B cell (primary cell): ENCODE results near the gene DNAI2. TPM values are rescaled to one million over a fixed set of nuclear protein-coding genes. Genes with fewer than 3 reads are reported as not detected.
A peak's percentile ranks its signal among the peaks of the same experiment; 100 is the strongest.

ENCODE experiments used
- ATAC-seq: fragments of 200-7000 bp; cut with Tn5 transposase; one replicate; pipeline ENCODE4 v1.10.0; 2021; ENCODE audit warnings: low read depth, mild to moderate bottlenecking, moderate number of reproducible peaks, moderate library complexity
- CTCF ChIA-PET: fragments of 350-600 bp; sonication (Branson Sonifier 250); formaldehyde crosslinking; loops from one replicate; lab custom pipeline; 2021; ENCODE audit warnings: antibody characterized with exemption, inconsistent platforms; lab: Charles Lee
- POLR2A ChIA-PET: fragments of 350-600 bp; sonication (Branson Sonifier 250); formaldehyde crosslinking; loops from one replicate; lab custom pipeline; 2021; ENCODE audit warnings: antibody characterized with exemption; lab: Charles Lee
- DNase-seq: peaks from one replicate; pipeline ENCODE4 v3.0.0; 2013
- H2AFZ ChIP-seq: 2 replicates; pipeline ENCODE4 v1.6.1; 2012; ENCODE audit warnings: mild to moderate bottlenecking, low read depth, low read length; ENCODE audit not compliant: insufficient read depth, poor library complexity, severe bottlenecking
- H3K27ac ChIP-seq, 2 donors: 1 replicate in 1 of 2; 2 replicates in 1 of 2; pipeline ENCODE4 v1.5.1; 2012 to 2013; ENCODE audit warnings: low read length in 2 of 2, mild to moderate bottlenecking in 2 of 2, moderate library complexity in 1 of 2
- H3K27me3 ChIP-seq, 4 experiments: fragments of 200-600 bp in 1 of 4; sonication (generic) in 1 of 4; replicated peaks in 1 of 4; 1 replicate in 2 of 4; 2 replicates in 2 of 4; pipeline versions ENCODE4 v1.6.1 to v1.7.0; 2013 to 2016; ENCODE audit warnings: low read length in 3 of 4, mild to moderate bottlenecking in 2 of 4, mixed read lengths in 1 of 4, moderate library complexity in 1 of 4; ENCODE audit not compliant: insufficient read depth in 4 of 4, control insufficient read depth in 3 of 4; ENCODE audit errors: control extremely low read depth in 1 of 4
- H3K36me3 ChIP-seq, 2 experiments: replicated peaks in 1 of 2; 1 replicate in 1 of 2; 2 replicates in 1 of 2; pipeline versions ENCODE4 v1.6.1 to v1.7.1; 2013; ENCODE audit warnings: low read length in 1 of 2; ENCODE audit not compliant: insufficient read depth in 2 of 2, control insufficient read depth in 1 of 2; ENCODE audit errors: control extremely low read depth in 1 of 2, extremely low read depth in 1 of 2
- H3K4me1 ChIP-seq, 2 donors: fragments of 200-600 bp in 1 of 2; sonication (generic) in 1 of 2; 1 replicate in 1 of 2; 2 replicates in 1 of 2; pipeline versions ENCODE4 v1.5.1 to v1.6.1; 2013 to 2017; ENCODE audit warnings: low read length in 2 of 2; ENCODE audit not compliant: control insufficient read depth in 2 of 2, insufficient read depth in 2 of 2
- H3K4me2 ChIP-seq: replicated peaks from 2 replicates; pipeline ENCODE3; 2012; ENCODE audit warnings: mild to moderate bottlenecking, low read depth, low read length; ENCODE audit not compliant: poor library complexity, severe bottlenecking
- H3K4me3 ChIP-seq, 5 experiments: fragments of 200-600 bp in 1 of 5; sonication (generic) in 1 of 5; 1 replicate in 3 of 5; 2 replicates in 2 of 5; pipeline versions ENCODE4 v1.5.1 to v1.7.0; 2011 to 2016; ENCODE audit warnings: low read length in 4 of 5, mild to moderate bottlenecking in 4 of 5, low read depth in 2 of 5, control low read depth in 1 of 5, moderate library complexity in 1 of 5; ENCODE audit not compliant: insufficient read depth in 1 of 5; ENCODE audit errors: control extremely low read depth in 1 of 5, extremely low read depth in 1 of 5
- H3K79me2 ChIP-seq: fragments of 200-600 bp; sonication (generic); one replicate; pipeline ENCODE4 v1.6.0; 2016; ENCODE audit warnings: low read length; ENCODE audit not compliant: control insufficient read depth, insufficient read depth
- H3K9ac ChIP-seq: fragments of 200-600 bp; sonication (generic); 2 replicates; pipeline ENCODE4 v1.6.1; 2017; ENCODE audit warnings: mild to moderate bottlenecking, low read length, moderate library complexity
- H3K9me3 ChIP-seq, 3 donors: one replicate each; pipeline versions ENCODE4 v1.6.1 to v1.7.1; 2013; ENCODE audit warnings: low read length in 2 of 3; ENCODE audit not compliant: control insufficient read depth in 2 of 3, insufficient read depth in 1 of 3; ENCODE audit errors: control extremely low read depth in 1 of 3
- H4K20me1 ChIP-seq: 2 replicates; pipeline ENCODE4 v1.6.0; 2012; ENCODE audit warnings: mild to moderate bottlenecking, low read length; ENCODE audit not compliant: insufficient read depth, control insufficient read depth, poor library complexity, severe bottlenecking
- H3K27ac Mint-ChIP-seq: one replicate; pipeline ENCODE4 v1.8.0; 2021; ENCODE audit warnings: mixed read lengths
- H3K27me3 Mint-ChIP-seq: one replicate; pipeline ENCODE4 v1.8.0; 2021; ENCODE audit warnings: mixed read lengths
- H3K4me1 Mint-ChIP-seq: one replicate; pipeline ENCODE4 v1.8.0; 2021; ENCODE audit warnings: mixed read lengths
- H3K4me3 Mint-ChIP-seq: one replicate; pipeline ENCODE4 v1.8.0; 2021; ENCODE audit warnings: mixed read lengths
- H3K9me3 Mint-ChIP-seq: one replicate; pipeline ENCODE4 v1.8.0; 2022; ENCODE audit warnings: mixed read lengths; ENCODE audit not compliant: insufficient read depth
- CTCF ChIP-seq: fragments of 200-600 bp; IDR thresholded peaks from one replicate; pipeline ENCODE4 v1.8.0; 2022; ENCODE audit warnings: antibody characterized with exemption, mild to moderate bottlenecking
- EZH2 ChIP-seq: IDR thresholded peaks from 2 replicates; pipeline ENCODE4 v1.6.1; 2012; ENCODE audit warnings: borderline replicate concordance, low read depth, mild to moderate bottlenecking, moderate library complexity, low read length; ENCODE audit not compliant: insufficient read depth, poor library complexity, severe bottlenecking
- WGBS: methylation state at CpG from one replicate; pipeline ENCODE4 v1.1.5; 2013; ENCODE audit warnings: missing lambda C conversion rate; ENCODE audit not compliant: insufficient coverage; 5-methylcytosine and 5-hydroxymethylcytosine counted together
- intact Hi-C: fragments of 100-400 bp; cut with micrococcal nuclease; formaldehyde crosslinking; loops from one replicate; pipeline ENCODE4 v1.10.0; 2022
- polyA plus RNA-seq: library from polyadenylated mRNA; depleted of rRNA; stranded (reverse); fragments of >200 nt; gene quantifications from 2 replicates; pipeline ENCODE4 v1.2.3, GENCODE V29; 2012
- total RNA-seq, 2 donors: library from RNA; stranded (reverse); fragments of 120-200 nt in 1 of 2; gene quantifications; 1 replicate in 1 of 2; 2 replicates in 1 of 2; pipeline versions ENCODE4 v1.2.3 to v1.2.4, GENCODE V29; 2013 to 2022

DNAI2 gene
- total and polyA plus RNA-seq, 2 donors (not counting 1 experiment from before 2014, with no cell fraction given): not detected

DNA sequence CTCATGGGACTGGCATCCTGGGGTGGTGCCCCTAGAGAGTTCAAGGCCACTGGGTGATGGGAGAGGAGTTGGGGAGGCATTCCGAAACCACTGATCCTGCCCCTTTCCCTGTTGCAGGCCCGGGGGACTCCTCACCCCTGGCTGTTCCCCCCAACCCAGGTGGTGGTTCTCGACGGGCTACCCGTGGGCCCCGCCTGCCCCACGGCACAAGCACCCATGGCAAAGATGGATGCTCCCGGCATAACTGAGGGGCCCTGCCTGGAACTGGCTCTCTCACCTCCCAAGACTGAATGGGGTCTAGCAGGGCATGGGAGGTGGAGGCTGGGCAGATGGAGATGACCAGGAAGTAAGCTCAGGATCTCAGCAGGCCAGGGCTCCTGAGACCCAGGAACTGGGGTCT, 81.0 kb downstream of the DNAI2 start:
- H3K27me3 Mint-ChIP-seq: peaks cover 47% of the 10 kb centered on the region
- H3K9ac ChIP-seq: no peak overlapping the region
- 97% methylated on average over 8 of the region's 8 CpGs for WGBS
- H3K9me3 Mint-ChIP-seq: no peaks in the 10 kb centered on the region
- no peaks in the 10 kb centered on the region for H4K20me1 ChIP-seq
- H2AFZ ChIP-seq: no peak overlapping the region
- H3K27ac Mint-ChIP-seq: no peak overlapping the region
- H3K4me3 ChIP-seq: no peak overlapping the region
- no peak overlapping the region for H3K4me2 ChIP-seq
- TF ChIP-seq CTCF (no peak), EZH2 (no peak)
- intact Hi-C loops: no loop called here
- ChIA-PET CTCF (no interaction called here), POLR2A (no interaction called here)
- ATAC-seq (no peak), DNase-seq (no peak)
- peaks cover 0 to 7% of the 10 kb centered on the region in 2 donors for H3K4me1 ChIP-seq
- H3K4me3 Mint-ChIP-seq: no peak overlapping the region
- no peaks in the 10 kb centered on the region for H3K36me3 ChIP-seq
- H3K9me3 ChIP-seq: no peaks in the 10 kb centered on the region
- H3K27ac ChIP-seq: no peak overlapping the region
- H3K4me1 Mint-ChIP-seq: peaks cover 5% of the 10 kb centered on the region
- H3K27me3 ChIP-seq: peaks cover 0 to 65% (median 17%) of the 10 kb centered on the region in 4 experiments
- H3K79me2 ChIP-seq: no peaks in the 10 kb centered on the region

DNA sequence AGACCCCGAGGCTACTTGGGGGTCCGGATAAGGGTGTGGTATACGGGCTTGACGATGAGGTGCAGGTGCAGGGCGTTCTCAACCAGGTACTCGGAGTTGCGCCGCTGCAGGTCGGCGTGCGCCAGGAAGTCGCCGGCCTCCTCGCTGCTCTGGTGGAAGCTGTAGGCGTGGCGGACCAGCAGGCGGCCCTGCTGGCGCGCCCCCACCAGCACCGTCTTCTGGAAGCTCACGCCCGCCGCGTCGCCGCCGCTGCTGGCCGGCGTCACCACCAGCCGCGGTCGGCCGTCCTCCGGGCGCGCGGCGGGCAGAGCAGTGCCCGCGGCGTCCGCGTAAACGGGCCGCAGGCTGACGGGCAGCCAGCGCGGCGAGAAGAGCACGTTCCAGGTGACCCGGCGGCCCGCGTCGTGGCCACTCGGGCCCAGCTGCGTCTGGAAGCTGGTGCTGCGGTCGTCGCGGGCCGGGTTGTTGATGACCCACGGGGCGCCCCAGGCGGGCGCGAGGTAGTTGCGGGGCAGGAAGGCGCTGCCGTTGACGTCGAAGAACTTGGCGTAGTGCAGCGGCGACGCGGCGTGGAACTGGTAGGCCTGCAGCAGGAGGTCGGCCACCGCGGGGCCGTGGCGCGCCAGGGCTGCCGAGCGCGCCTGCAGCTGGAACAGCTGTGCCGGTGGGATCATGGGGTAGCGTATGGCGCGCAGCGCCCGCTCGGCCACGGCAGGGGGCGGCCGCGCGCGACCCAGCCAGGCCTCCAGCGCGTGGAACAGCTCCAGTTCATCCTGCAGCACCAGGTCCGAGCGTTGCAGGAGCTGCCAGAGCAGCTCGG, 82.8 kb downstream of the DNAI2 start:
- WGBS: 8% methylated on average over 105 of the region's 105 CpGs
- Histone ChIP-seq H3K36me3 (no peaks in the 10 kb centered on the region), H3K79me2 (no peaks in the 10 kb centered on the region), H3K4me1 (peaks cover 0 to 7% of the 10 kb centered on the region in 2 donors), H3K4me2 (peak overlapping the region; percentile 43), H4K20me1 (no peaks in the 10 kb centered on the region), H3K4me3 (no peak overlapping the region), H3K27me3 (peaks cover 0 to 79% (median 17%) of the 10 kb centered on the region in 4 experiments), H3K9me3 (no peaks in the 10 kb centered on the region), H3K27ac (no peak overlapping the region), H2AFZ (no peak overlapping the region), H3K9ac (no peak overlapping the region)
- ChIA-PET POLR2A (no interaction called here), CTCF (interaction anchor here (3.8 kb wide), 1 partner anchor 11 kb away, joined by 20 read pairs; the partner anchor contains the start of gene GPR142)
- no peak overlapping the region for H3K4me3 Mint-ChIP-seq
- H3K27ac Mint-ChIP-seq: no peak overlapping the region
- TF ChIP-seq CTCF (no peak), EZH2 (no peak)
- DNase-seq (no peak), ATAC-seq (no peak)
- H3K4me1 Mint-ChIP-seq: peaks cover 6% of the 10 kb centered on the region
- H3K27me3 Mint-ChIP-seq: peaks cover 56% of the 10 kb centered on the region
- H3K9me3 Mint-ChIP-seq: no peaks in the 10 kb centered on the region
- intact Hi-C loops: no loop called here
